ENCODE measurements around the gene FHOD3.

DNA sequence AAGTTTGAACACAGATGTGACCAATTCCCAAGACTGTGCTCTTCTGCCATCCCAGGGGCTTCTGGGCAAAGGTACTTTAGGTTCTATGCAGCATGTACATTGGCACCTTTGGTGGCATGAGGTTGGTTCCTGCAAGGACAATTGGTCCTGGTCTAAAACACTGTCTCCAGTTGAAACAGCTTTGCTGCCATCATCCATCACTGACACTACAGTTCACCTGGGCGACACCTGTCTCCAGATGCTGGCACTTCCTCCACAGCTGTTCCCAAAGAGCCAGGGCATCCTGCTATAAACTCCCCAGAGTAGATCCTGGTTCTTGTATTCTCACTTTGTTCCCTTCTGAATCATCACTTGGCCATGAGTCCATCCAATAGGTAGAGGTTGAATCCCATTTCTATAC, 60.6 kb downstream of the FHOD3 start:
- TF ChIP-seq, protein P1, sequence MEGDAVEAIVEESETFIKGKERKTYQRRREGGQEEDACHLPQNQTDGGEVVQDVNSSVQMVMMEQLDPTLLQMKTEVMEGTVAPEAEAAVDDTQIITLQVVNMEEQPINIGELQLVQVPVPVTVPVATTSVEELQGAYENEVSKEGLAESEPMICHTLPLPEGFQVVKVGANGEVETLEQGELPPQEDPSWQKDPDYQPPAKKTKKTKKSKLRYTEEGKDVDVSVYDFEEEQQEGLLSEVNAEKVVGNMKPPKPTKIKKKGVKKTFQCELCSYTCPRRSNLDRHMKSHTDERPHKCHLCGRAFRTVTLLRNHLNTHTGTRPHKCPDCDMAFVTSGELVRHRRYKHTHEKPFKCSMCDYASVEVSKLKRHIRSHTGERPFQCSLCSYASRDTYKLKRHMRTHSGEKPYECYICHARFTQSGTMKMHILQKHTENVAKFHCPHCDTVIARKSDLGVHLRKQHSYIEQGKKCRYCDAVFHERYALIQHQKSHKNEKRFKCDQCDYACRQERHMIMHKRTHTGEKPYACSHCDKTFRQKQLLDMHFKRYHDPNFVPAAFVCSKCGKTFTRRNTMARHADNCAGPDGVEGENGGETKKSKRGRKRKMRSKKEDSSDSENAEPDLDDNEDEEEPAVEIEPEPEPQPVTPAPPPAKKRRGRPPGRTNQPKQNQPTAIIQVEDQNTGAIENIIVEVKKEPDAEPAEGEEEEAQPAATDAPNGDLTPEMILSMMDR (tag by site-specific recombination; IDR thresholded peaks at IDR 0.05) = no peak
- TF ChIP-seq TCF7L2 (IDR thresholded peaks at IDR 0.05; ENCODE audit: borderline replicate concordance, low read depth, low read length) (no peak), ZNF121 (tag by site-specific recombination; IDR thresholded peaks at IDR 0.05) (no peak), ZNF660 (tag by site-specific recombination; IDR thresholded peaks at IDR 0.05) (no peak), YY1 (tag by site-specific recombination; IDR thresholded peaks at IDR 0.05) (no peak), PRDM1 (tag by site-specific recombination; IDR thresholded peaks at IDR 0.05) (no peak), ZNF510 (tag by site-specific recombination; IDR thresholded peaks at IDR 0.05; ENCODE audit: insufficient replicate concordance) (no peak), ZNF184 (tag by site-specific recombination; IDR thresholded peaks at IDR 0.05) (no peak)
